ENCODE data around the gene WFDC11.

- TF ChIP-seq CTCF (IDR thresholded peaks at IDR 0.05) = no peak
- no peak for TF ChIP-seq POLR2A (IDR thresholded peaks at IDR 0.05)
- no peak for TF ChIP-seq POLR2AphosphoS5 (IDR thresholded peaks at IDR 0.05; ENCODE audit: insufficient read depth in 1 of 2, low read depth in 1 of 2)
These were observed 22.5 kb downstream of the WFDC11 start for GRCh38 chr20:45647441-45648050.
